ENCODE results near the gene RUNX2.

- no peak for TF ChIP-seq POLR2AphosphoS5 (IDR thresholded peaks at IDR 0.05)
- TF ChIP-seq CTCF (IDR thresholded peaks at IDR 0.05 in 8 of 11, conservative IDR thresholded peaks at IDR 0.05 in 3 of 11) = no peak
Observed at GRCh38 chr6:45509426-45509825, 181.3 kb downstream of the RUNX2 start.

Measured in spleen (tissue), 7 donors.